Activated gamma-delta T cell treated with anti-CD3 and anti-CD28 coated beads, Interleukin-2, amount 50 U/mL, for 16 hours (primary cell): Measurements from ENCODE around the gene HRK.
"Not testable (repeated sequence)": the region's sequence is repeated elsewhere in the genome, so short reads cannot be mapped to it uniquely, and the experiment has no call there.

ENCODE experiments used
- DNase-seq: peaks from one replicate; pipeline ENCODE4 v3.0.0-alpha.2; 2020; ENCODE audit warnings: low read depth

The HRK gene

GRCh38 chr12:116818948-116819832, 62.1 kb downstream of the HRK start:
- peak; percentile 82 for DNase-seq

GRCh38 chr12:116818341-116818856, 62.8 kb downstream of the HRK start:
- no peak for DNase-seq

DNA sequence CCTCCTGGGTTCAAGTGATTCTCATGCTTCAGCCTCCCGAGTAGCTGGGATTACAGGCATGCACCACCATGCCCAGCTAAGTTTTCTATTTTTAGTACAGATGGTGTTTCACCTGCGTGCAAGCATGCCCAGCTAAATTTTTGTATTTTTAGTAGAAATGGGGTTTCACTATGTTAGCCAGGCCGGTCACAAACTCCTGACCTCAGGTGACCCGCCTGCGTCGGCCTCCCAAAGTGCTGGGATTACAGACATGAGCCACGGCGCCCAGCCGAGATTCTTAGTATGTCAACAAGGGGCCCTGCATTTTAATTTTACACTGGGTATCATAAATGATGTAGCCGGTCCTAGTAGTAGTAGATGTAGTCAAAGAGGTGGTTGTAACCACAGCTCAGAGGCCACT, 66.5 kb downstream of the HRK start:
- not testable (repeated sequence) for DNase-seq

GRCh38 chr12:116813271-116814041, 67.8 kb downstream of the HRK start:
- DNase-seq, result no peak

GRCh38 chr12:116812238-116812637, 69.0 kb downstream of the HRK start:
- no peak for DNase-seq

GRCh38 chr12:116808113-116809105, 72.8 kb downstream of the HRK start:
- no peak for DNase-seq

- no peak for DNase-seq
These were observed 73.7 kb downstream of the HRK start for GRCh38 chr12:116807546-116807945.

DNA sequence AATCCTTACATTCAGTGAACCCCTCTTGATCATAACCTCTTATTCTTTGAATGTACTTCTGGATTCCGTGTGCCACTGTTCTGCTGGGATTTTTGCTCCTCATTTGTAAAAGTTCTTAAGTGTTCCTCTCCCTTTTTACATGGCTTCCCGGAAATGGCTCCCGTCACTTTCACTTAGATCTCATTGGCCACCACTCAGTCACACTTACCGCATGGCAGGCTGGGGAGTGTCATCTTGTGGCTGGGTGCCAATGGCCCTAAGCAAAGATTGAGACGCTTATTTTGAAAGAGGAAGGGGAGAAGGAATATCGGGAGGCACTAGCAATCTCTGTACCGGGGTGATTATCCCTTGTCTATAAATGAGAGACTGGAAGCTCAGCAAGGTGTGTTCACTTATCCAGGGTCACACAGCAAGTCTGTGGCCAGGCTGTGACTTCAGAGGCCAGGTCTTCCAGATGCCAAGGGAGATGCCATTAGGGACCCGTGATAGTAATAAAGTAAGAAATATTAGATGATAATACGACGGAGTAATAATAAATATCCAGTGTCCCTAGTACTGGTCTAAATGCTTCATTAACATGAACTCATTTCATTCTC, 74.3 kb downstream of the HRK start:
- no peak for DNase-seq
